ENCODE measurements around the gene ZFY.

DNA sequence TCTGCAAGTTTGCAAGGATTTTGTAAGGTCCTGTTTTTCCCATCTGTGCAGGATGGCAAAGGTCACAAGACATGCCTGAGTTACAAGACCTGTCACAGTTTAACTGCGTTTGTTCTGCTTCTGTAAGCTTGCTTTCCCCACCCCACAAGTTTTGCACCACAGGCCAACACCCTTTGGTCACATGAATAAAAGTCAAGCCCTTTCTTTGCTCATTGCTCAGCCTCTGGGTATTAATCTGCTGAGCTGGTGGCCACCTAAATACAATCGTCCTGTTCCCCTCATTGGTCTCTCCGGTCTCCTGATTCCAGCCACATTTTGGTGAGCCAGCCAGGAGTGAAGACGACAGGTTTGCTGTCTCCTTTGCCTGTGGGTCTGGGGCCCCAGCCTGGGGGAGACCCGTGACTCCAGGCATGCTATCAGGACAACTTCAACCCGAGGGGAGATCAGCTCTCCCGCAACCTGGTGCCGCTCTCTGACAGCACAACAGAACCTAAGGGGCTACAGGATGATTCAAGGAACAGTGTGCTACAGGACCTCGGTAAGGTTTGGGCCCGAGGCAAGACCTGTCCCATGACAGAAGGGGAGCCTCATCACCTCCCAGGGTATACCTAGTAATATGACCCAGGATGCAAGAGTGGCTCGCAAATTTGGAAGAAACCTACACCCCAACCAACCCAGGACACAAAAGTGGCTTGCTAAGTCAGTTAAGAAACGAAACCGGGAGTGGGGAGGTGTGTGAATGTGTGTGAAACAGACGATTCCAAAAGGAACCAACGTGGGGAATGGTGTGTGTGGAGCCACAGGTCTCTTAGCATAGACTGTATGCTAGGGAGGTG lies 67.7 kb downstream of the ZFY start:
- TF ChIP-seq, protein P1, sequence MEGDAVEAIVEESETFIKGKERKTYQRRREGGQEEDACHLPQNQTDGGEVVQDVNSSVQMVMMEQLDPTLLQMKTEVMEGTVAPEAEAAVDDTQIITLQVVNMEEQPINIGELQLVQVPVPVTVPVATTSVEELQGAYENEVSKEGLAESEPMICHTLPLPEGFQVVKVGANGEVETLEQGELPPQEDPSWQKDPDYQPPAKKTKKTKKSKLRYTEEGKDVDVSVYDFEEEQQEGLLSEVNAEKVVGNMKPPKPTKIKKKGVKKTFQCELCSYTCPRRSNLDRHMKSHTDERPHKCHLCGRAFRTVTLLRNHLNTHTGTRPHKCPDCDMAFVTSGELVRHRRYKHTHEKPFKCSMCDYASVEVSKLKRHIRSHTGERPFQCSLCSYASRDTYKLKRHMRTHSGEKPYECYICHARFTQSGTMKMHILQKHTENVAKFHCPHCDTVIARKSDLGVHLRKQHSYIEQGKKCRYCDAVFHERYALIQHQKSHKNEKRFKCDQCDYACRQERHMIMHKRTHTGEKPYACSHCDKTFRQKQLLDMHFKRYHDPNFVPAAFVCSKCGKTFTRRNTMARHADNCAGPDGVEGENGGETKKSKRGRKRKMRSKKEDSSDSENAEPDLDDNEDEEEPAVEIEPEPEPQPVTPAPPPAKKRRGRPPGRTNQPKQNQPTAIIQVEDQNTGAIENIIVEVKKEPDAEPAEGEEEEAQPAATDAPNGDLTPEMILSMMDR (IDR thresholded peaks at IDR 0.05; ENCODE audit: low read length), result no peak
- no peak for TF ChIP-seq EZH2 (optimal IDR thresholded peaks at IDR 0.05; ENCODE audit: low read depth, low read length)
